Measurements from ENCODE around the gene CHCHD6.

CHCHD6 gene

DNA sequence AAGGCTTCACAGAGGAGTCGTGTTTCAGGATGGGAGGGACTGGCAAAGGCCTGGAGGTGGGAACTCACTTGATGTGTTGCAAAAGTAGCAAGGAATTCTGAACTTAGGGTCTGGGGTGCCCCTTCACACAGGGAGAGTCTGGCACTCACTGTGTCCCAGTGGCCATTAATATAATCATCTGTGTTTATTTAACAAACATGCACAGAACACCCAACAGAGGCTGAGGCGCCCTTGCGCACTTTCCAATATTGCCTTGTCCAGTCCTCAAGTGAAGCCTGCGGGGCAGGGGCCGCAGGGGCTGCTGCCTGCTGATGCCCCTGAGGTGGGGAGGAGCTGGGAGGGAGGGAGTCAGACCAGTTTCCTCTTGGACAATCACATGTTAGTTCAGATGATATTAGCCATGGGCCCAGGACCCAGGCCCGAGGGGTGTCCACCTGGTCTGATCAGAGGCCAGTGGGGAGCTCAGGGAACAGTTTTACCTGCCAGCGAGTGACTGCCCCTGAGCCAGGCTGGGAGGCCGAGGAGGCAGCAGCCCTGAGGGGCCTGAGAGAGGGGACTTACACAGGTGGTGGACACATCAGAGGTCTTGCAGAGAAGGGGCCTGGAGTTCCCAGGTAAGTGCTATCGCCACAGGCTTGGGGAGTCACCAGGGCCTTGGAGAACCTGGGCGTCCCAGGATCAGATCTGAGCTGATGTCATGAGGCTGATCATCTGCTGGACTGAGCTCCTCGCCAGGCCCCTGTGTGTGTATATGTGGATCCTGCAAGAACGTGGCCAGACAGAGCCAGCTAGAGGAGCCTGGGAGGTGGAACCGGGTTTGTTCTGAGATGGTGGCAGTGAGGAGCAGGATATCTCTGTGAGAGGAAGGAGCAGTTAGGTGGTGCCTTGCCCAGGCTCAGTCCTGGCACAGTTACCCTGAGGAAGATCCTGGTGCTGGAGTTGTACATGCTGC, 35.3 kb upstream of the CHCHD6 start:
- no peak for FAIRE-seq

DNA sequence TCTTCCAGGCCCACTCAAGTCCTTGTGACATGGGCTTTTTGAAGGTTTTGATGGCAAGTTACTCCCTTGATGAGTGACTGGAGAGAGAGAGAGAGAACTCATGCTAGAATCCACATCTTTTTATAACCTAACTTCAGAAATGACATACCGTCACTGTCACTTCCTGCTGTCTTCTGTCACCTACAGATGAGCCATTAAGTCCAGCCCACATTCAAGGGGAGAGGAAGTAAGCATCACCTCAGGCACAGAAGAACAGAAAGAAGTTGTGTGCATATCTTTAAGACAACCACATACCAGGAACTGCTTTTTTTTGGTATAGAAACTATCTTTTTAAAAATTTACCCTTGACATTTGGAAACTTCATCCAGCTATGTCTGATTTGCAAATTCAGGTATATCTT, 32.5 kb upstream of the CHCHD6 start:
- no peak for FAIRE-seq

DNA sequence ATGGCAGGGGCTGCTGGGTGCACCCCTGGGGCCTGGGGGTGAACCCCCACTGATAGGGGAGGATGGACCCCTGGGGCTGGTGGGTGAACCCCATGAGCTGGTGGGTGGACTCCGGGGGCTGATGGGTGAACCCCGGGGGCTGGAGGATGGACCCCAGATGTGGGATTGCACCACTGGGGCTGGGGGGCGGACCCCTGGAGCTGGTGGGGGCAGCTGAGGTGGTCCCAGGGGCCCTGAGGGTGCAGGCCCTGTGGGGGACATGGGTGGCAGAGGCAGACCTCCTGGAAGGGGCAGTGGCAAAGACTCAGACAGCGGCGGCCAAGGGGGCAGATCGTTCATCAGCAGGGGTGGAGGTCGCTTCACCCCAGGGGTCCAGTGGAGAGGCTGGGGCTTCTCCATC, 31.7 kb upstream of the CHCHD6 start:
- FAIRE-seq, result no peak

DNA sequence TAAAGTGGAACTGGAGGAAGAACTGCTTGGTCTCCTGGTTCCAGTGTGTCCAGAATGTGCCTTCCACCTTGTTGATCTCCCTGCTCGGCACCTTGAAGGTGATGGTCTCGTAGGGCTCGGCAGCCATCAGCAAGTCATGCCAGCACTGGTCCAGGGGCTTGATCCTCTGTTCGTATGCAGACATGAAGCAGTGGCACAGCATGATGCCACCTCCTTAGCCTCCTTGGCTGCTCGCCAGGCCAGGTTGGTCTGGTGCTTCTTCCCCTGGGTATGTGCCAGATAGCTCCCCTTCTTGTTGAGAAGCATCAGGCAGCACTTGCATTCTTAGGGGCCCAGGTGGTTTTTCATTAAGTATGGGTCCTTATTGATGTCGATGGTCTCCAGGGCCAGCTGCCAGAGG, 31.3 kb upstream of the CHCHD6 start:
- FAIRE-seq, result no peak

DNA sequence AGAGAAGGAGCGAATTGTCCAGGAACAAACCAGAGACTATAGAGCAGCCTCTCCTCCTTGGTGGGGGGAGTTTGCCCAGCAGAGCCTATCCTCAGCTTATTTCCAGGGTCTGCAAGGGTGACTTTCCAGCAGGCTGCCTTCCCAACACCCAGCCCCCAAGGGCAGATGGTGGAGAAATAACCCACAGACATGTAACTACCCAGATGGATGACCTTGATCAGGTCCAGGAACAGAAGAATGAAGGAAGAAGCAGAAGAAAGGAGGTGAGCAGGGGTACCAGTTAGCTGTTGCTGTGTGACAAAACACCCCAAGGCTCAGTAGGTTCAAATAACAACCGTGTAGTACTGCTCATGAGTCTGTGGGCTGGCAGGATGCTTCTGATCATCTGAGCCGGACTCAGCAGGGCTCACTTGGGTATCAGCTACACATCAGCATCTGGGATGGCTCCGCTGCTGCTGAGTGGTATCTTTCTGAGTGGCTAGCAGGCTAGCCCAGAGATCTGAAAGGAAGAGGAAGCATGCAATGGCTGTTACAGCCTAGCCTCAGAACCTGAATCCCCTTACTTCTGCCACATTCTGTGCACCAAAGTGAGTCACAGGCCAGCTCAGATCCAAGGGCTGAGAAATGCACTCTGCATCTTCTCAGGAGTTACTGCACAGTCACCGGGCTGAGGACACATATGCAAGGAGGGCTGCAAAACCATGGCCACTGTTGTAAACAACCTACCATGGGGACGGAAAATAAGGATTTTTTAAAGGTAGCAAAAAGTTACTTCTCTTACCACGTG, 26.9 kb upstream of the CHCHD6 start:
- FAIRE-seq, result no peak

DNA sequence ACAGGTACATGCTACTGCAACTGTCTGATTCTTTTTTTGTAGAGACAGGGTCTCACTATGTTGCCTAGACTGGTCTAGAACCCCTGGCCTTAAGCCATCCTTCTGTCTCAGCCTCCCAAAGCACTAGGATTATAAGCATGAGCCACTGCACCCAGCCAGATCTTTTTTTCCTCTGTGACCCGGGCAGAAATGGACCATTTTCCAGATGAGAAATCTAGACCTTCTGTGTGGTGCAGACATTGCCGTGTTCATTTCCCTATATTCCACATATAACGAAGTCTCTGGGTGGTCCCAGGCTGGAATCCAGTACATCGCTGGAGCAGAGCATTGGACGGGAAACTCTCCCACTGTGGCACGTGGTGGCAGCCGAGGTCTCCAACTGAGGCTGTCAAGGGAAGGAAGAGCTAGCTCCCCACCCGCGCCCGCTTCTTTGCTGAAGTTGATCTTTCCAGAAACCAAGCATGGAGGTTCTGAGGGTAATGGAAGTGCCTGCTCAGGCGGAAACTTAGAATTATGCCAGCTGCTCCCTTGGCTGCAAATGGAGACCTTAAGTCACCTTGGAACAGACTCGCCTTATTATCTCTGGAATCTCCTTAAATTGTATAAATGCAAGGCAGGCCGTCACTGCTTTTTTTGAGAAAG, 26.1 kb upstream of the CHCHD6 start:
- FAIRE-seq, result no peak

DNA sequence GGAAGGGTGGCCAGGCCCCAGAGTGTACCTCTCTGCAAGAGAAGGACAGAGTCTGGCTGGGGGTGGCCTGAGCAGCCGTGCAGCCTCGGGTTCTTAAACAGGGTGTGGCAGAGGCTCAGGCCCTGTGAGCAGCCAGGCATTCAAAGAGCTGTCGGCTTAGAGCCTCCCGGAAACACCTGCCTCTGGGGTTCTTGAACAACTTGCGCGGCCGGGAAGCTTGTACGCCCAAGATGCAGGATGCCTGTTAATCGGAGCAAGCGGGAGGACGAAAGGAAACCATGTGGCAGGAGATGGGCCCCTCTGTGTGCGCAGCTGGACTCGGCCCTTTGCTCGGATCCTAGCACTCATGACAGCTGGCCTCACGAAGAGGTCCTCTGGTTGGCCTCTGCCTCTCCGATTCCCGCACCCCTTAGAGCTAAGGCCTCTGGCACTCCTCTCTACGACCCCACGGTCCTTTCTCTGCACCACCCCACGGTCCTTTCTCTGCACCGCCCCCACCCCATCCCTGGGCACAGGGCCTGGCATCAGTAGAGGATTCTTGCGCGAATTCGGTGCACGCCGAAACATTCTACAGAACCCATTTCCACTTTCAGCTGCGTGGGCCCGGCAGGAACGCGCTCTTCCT, 25.2 kb upstream of the CHCHD6 start:
- no peak for FAIRE-seq

DNA sequence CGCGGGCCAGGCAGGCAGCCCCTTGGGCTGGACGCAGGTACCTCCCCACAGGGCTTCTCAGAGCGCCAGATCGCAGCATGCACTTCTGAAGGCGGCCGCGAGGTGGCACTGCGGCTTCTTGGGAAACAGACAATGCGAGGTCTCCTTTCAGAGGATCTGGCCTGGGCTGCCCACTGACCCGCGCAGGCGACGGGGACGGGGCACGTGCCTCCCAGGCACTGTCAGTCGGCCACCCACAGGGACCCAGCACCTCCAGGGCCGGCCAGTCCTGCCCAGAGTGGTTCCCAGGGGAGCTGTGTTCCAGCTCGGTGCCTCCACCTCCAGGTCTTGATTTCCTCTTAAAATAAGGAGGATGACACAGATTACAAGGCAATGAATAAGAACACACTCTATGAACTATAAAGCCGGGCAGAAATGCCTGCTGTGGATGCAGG, 24.7 kb upstream of the CHCHD6 start:
- FAIRE-seq, result no peak

DNA sequence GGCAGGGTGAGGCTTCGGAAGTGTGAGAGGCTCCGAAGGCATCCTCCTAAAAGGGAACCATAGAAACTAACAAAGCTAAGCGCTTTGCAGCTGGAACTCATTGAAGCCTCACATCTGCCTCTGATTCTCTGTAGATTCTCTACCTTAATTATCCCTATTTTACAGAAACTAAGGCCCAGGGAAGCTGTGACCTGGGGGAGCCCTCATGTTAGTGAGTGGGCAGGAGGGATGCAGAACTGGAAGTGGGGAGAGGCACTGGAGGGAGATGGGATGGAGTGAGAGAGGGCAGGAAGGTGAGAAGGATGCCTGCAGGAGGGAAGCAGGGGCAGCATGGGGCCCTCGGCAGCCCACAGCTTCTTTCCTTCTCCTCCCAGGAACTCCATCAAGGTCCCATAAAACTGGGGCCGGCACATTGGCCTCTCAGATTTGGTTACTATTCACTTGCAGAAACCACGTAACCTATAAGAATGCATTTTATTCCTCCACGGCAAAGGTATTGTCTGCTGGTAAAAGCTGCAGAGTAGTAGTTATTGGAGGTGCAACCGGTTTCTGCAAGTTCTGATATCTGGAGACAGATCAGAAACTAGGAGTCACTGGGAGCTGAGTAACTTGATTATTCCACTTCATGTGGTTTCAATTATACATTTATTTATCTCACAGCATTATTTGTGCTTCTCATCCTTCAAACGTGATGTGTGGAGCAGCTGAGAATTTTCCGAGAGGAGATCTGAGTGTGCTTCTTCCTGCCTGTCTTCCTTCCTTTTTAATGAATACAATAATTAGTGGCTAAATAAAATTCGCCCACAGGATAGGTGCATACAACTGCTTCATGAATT, 24.0 kb upstream of the CHCHD6 start:
- no peak for FAIRE-seq

DNA sequence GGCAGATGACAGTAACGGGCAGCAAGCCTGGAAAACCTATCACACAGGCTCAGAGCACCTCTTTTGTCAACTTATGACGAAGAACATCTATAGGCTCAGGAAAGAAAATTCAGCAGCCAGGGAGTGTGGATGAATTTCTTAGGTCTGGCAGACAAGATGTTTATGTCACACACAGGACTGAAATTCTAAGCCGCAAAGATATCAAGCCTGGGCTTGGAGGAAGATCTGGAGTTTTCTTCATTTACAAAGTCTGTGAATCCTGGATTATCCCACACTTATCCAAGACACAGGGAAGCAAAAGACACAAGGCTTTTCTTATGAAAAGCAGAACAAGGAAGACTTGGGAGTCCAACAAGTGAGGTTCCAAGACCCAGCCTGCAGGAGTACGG, 23.4 kb upstream of the CHCHD6 start:
- FAIRE-seq, result no peak

DNA sequence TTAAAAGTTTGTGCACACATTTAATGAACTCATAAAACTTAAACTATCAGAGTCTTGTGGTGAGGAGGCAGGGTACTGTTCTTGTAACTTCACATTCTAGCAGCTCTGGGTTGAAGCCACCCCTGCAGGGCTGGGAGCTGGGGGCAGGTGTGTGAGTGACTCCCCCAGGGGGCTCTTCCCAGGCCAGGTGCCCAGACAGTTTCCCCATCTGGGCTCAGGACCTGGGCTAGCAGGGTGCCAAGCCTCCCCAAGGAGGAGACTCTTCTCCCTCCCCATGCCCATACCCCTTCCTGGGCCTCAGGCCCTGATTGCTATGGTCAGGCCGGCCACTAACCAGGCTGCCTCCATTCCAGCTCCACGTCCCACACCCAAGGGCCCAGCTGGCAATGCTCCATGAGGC, 22.0 kb upstream of the CHCHD6 start:
- no peak for FAIRE-seq

DNA sequence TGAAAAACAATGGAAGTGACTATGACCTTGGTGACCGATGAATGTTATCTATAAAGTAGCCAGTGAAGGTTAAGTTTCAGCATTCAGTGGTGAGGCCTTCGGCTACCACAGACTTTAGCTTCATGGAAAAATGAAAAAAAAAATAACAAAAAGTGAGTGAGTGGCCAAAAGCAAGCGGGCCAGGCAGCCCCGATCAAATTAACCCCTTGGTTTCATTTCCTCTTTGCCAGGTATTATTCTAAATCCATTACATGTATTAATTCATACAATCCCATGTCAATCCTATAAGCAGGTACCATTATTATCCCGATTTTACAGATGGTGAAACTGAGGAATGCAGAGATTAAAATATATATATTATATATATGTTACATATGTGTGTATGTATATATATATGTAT, 21.0 kb upstream of the CHCHD6 start:
- FAIRE-seq, result no peak

DNA sequence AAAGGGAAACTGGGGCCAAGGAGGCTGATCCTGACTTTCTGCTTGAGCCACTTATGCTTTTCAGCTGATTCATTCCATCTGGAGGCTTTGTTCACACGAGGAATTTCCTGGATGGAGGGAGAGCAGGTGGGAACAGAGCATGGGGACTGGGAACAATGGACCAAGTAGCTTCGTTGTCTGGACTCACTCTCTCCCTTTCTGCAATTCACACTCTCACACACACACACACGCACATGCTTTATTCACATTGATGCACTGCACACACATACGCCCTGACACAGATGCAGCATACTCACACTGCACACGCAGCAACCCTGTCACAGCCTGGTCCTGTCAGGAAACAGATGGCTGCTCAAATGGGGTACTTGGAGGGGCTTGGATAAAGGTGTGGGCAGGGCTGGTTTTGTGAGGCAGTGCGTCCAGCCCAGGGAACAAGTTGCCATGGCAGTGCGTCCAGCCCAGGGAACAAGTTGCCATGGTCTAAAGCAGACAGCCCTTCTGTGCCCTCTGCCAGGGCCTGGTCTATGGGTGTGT, 19.8 kb upstream of the CHCHD6 start:
- FAIRE-seq, result no peak

DNA sequence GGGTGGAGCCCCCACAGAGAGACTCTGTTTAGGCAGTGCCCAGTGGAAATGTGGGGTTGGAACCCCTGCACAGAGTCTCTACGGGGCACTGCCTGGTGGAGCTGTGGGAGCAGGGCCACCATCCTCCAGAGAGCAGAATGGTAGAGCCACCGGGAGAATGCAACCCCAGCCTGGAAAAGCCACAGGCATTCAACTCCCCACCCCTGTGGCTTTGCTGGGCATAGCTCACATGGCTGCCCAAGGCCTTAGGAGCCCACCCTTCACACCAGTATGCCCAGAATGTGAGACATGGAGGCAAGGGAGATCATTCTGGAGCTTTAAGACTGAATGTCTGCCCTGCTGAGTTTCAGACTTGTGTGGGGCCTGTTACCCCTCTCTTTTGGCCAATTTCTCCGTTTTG, 19.0 kb upstream of the CHCHD6 start:
- no peak for FAIRE-seq

DNA sequence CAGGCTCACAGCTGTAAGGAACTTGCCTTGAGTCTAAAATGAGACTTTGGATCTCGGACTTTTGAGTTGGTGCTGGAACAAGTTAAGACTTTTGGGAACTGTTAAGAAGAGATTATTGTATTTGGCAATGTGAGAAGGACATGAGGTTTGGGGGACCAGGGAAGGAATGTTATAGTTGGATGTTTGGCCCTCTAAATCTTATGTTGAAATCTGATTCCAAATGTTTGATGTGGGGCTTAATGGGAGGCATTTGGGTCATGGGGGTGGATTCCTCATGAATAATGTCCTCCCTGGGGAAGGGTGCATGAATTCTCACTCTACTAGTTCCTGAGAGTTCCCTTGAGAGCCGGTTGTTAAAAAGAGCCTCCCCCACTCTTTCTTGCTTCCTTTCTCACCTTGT, 18.5 kb upstream of the CHCHD6 start:
- no peak for FAIRE-seq

DNA sequence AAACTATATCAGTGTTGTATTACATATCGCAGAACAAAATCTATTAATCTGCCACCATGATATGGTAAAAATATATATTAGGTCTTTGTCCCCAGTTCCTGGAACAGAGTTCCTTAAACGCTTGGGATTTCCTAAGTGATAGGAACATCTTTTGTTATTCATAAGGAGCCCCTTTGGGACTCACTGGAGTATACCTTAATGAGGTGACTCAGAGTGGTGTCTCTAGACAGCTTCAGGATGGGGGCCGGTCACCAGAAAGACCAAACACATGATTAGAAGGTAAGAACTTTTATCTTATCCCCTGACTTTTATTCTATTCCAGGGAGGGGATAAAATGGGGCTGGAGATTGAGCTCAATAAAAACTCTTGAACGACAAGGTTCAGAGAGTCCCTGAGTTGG, 12.3 kb upstream of the CHCHD6 start:
- no peak for FAIRE-seq

DNA sequence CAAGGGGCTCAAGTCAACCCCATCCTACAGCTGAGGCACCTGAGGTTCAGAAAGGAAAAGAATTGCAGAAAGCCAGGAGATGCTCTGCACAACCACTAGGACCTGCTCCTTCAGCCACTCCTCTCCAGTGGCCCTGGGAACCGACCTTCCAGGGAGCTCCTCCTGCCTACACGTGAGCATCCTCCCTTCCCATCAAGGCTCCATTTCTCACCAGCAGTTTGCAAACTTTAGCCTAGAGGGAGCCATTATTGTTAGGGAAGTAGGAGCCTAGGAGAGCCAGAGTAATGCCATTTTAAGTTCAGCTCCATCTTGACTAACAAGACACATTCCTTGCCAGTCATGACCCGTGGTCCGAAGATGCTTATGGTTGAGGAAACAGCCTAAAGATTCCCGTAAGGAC, 11.2 kb upstream of the CHCHD6 start:
- FAIRE-seq, result no peak

DNA sequence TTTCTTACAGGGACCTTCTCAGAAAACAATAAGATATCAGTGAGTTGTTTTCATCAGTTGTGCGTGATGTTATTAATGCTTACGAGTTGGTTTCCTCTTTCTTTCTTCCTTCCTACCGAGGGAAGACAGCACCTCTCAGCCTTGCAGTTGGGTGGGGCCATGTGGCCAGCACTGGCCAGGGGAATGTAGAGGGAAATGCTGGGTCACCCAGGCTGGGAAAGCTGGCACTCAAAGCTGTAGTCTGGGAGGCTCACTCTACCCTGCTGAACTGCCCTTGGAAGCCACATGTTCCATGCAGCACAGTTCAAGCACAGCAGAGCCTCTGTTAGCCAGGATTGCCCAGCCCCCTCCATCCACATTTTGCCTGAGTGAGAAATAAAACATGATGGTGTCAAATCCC, 10.1 kb upstream of the CHCHD6 start:
- FAIRE-seq, result no peak

DNA sequence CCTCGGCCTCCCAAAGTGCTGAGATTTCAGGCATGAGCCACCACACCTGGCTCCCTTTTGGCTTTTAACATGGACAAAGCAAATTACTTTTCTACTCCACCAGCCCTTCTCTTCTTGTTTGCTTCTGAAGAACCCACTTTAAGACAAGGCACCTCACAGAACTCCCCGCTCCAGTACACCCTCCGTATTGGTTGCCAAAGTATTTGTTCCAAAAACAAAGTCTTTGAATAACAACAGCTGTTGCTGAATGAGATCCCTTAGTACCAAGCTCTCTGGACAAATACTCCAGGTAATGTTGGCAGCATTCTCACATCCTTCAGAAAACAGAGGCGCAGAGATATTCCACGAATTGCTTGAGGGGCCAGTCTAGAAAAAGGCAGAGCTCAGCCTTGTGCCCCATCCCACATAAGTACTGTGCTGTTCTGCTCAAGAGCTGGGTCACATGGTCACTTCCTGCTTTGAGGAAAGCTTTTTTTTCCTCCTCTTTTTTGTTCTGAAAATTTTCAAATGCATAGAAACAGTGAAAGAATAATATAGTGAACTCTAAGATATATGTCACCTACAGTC, 7.3 kb upstream of the CHCHD6 start:
- FAIRE-seq, result no peak

DNA sequence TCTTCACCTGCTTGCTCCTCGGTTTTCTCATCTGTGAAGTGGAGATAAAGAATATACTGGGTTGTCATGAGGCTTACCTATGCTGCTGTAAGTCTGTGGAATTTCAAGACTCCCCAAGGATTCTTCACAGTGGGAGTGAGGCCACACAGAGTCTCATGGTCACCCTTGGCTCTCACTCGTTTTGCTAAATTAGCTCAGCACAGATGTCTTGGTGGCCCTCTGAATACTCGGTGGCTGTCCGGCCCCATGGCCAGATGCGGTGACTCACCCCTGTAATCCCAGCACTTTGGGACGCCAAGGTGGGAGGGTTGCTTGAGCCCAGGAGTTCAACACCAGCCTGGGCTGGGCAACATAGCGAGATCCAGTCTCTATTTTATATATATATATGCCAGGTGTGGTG, 5.0 kb upstream of the CHCHD6 start:
- FAIRE-seq, result no peak

DNA sequence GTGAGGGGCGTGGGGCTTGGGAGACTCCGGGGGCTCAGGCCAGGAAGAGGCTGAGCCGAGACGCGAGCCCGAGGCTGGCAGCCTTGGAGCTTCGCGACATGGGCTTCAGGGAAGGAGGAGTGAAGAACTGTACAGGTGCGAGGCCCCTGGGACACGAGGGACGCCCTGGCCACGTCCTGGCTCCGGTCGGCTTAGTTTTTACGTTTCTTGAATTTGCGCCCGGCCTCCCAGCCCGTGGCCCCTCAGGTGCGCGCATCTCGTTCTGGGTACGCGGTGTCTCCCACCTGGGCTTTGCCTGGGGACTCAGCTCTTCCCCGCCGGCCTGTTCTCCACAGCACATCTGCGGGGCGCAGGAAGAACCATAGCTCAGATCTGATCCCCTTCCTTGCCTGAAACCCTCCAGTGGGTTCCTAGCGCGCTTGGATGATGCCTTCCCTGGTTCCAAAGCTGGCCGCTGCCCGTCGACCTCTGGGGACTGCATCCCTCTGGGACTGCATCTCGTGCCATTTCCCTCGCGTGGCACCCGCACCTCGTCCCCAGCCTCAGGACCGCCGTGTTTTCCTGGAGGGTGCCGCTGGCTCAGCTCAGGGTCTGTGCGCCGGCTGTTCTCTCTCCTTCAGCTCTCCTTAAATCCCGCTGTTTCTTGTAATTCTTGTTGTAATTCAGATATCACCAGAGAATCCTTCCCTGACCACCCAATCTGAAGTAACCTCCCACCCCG, 614 bp downstream of the CHCHD6 start:
- no peak for FAIRE-seq

Measured in colon (tissue), 2 donors.